Activated CD4-positive, alpha-beta memory T cell treated with anti-CD3 and anti-CD28 coated beads for 36 hours (primary cell): ENCODE results near the gene GCSH. TPM values are rescaled to one million over a fixed set of nuclear protein-coding genes. Genes with fewer than 3 reads are reported as not detected.
"Not testable (repeated sequence)": the region's sequence is repeated elsewhere in the genome, so short reads cannot be mapped to it uniquely, and the experiment has no call there.

Source experiments
- CTCF ChIA-PET: fragments of 350-600 bp; sonication (Branson Sonifier 250); formaldehyde crosslinking; loops from one replicate; lab custom pipeline; 2021; ENCODE audit warnings: antibody characterized with exemption, inconsistent platforms; lab: Charles Lee
- POLR2A ChIA-PET: fragments of 350-600 bp; sonication (Branson Sonifier 250); formaldehyde crosslinking; loops from one replicate; lab custom pipeline; 2021; ENCODE audit warnings: antibody characterized with exemption; lab: Charles Lee
- DNase-seq: peaks from one replicate; pipeline ENCODE4 v3.0.0-alpha.2; 2020
- H3K27ac Mint-ChIP-seq: one replicate; pipeline ENCODE4 v1.8.0; 2021; ENCODE audit warnings: mixed read lengths
- H3K27me3 Mint-ChIP-seq: one replicate; pipeline ENCODE4 v1.8.0; 2021; ENCODE audit warnings: mixed read lengths
- H3K36me3 Mint-ChIP-seq: one replicate; pipeline ENCODE4 v1.8.0; 2021; ENCODE audit warnings: mixed read lengths
- H3K4me1 Mint-ChIP-seq: one replicate; pipeline ENCODE4 v1.8.0; 2021; ENCODE audit warnings: low read depth, mixed read lengths
- H3K4me3 Mint-ChIP-seq: one replicate; pipeline ENCODE4 v1.8.0; 2021; ENCODE audit warnings: mild to moderate bottlenecking, mixed read lengths
- H3K9me3 Mint-ChIP-seq: one replicate; pipeline ENCODE4 v1.8.0; 2021; ENCODE audit warnings: mixed read lengths
- intact Hi-C: fragments of 100-400 bp; cut with micrococcal nuclease; formaldehyde crosslinking; loops from one replicate; pipeline ENCODE4 v1.15.1; 2023
- total RNA-seq, 2 experiments: library from RNA; stranded (reverse); gene quantifications; one replicate each; pipeline ENCODE4 v1.2.3, GENCODE V29; 2021

Gene GCSH
- total RNA-seq, 2 experiments from 2014 or later = 23.9 to 24.7 TPM

GRCh38 chr16:81123092-81123852, 27.1 kb upstream of the GCSH start:
- Mint-ChIP-seq H3K27me3 (peaks cover 5% of the 10 kb centered on the region), H3K4me3 (no peak overlapping the region), H3K27ac (no peak overlapping the region), H3K4me1 (no peaks in the 10 kb centered on the region), H3K9me3 (no peaks in the 10 kb centered on the region), H3K36me3 (no peaks in the 10 kb centered on the region)
- POLR2A ChIA-PET = no interaction called here
- DNase-seq = no peak
- intact Hi-C loops = no loop called here
- CTCF ChIA-PET = no interaction called here

GRCh38 chr16:81121474-81121990, 25.3 kb upstream of the GCSH start:
- intact Hi-C loops = no loop called here
- Mint-ChIP-seq H3K4me3 (no peak overlapping the region), H3K9me3 (no peaks in the 10 kb centered on the region), H3K4me1 (no peaks in the 10 kb centered on the region), H3K27ac (no peak overlapping the region), H3K36me3 (no peaks in the 10 kb centered on the region), H3K27me3 (peaks cover 5% of the 10 kb centered on the region)
- ChIA-PET POLR2A (interaction anchor here (0.6 kb wide), 1 partner anchor 24 kb away, joined by 3 read pairs; no protein-coding TSS in a partner anchor), CTCF (no interaction called here)
- DNase-seq = no peak

GRCh38 chr16:81117436-81117835, 21.2 kb upstream of the GCSH start:
- ChIA-PET CTCF (no interaction called here), POLR2A (no interaction called here)
- Mint-ChIP-seq H3K27me3 (peaks cover 5% of the 10 kb centered on the region), H3K27ac (no peak overlapping the region), H3K4me1 (no peaks in the 10 kb centered on the region), H3K9me3 (no peaks in the 10 kb centered on the region), H3K4me3 (no peak overlapping the region), H3K36me3 (no peaks in the 10 kb centered on the region)
- intact Hi-C loops = no loop called here
- no peak for DNase-seq

DNA sequence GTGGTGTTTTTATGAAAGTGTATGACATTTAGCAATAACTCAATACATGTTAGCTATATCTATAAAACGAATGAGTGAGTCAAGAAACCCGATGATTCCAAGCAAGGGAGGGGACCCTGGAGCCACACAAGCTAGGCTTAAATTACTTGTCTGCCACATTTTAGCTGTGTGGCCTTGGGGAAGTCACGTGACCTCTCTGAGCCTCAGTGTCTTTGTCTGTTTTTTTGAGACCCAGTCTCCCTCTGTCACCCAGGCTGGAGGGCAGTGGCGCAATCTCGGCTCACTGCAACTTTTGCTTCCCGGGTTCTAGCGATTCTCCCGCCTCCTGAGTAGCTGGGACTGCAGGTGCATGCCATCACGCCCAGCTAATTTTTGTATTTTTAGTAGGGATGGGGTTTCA, 20.1 kb upstream of the GCSH start:
- no peak for DNase-seq
- Mint-ChIP-seq H3K4me3 (no peak overlapping the region), H3K27me3 (peaks cover 5% of the 10 kb centered on the region), H3K4me1 (no peaks in the 10 kb centered on the region), H3K27ac (no peak overlapping the region), H3K36me3 (no peaks in the 10 kb centered on the region), H3K9me3 (no peaks in the 10 kb centered on the region)
- intact Hi-C loops = no loop called here
- ChIA-PET POLR2A (no interaction called here), CTCF (no interaction called here)

DNA sequence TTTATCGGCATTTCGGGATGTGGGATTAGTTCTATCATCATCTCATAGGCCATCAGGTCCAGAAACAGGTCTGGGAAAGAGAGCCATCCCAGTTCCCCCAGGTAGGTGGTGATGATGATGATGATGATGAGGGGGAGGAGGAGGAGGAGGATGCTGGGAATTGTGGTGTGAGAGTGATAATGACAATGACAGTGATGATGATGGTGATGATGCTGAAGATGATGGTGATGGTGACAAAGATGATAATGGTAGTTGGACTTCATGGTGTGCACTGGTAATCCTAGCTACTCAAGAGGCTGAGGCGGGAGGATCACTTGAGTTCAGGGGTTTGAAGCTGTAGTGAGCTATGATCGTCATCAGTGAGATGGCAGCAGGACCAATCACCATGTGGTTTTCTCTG, 16.3 kb upstream of the GCSH start:
- Mint-ChIP-seq H3K4me1 (no peaks in the 10 kb centered on the region), H3K4me3 (no peak overlapping the region), H3K9me3 (no peaks in the 10 kb centered on the region), H3K27me3 (peaks cover 1% of the 10 kb centered on the region), H3K27ac (no peak overlapping the region), H3K36me3 (no peaks in the 10 kb centered on the region)
- ChIA-PET CTCF (no interaction called here), POLR2A (no interaction called here)
- intact Hi-C loops = no loop called here
- no peak for DNase-seq

GRCh38 chr16:81109274-81109673, 13.1 kb upstream of the GCSH start:
- H3K4me1 Mint-ChIP-seq, H3K27me3 Mint-ChIP-seq, H3K9me3 Mint-ChIP-seq, H3K4me3 Mint-ChIP-seq, intact Hi-C loops, POLR2A ChIA-PET, CTCF ChIA-PET, H3K36me3 Mint-ChIP-seq, H3K27ac Mint-ChIP-seq, DNase-seq: not testable (repeated sequence)

GRCh38 chr16:81107511-81107910, 11.3 kb upstream of the GCSH start:
- intact Hi-C loops = no loop called here
- H3K4me3 Mint-ChIP-seq = no peak overlapping the region
- H3K27me3 Mint-ChIP-seq = peaks cover 6% of the 10 kb centered on the region
- ChIA-PET POLR2A (no interaction called here), CTCF (interaction anchor here (1.2 kb wide), 1 partner anchor 72 kb away, joined by 3 read pairs; the partner anchor contains the start of gene ATMIN)
- no peaks in the 10 kb centered on the region for H3K9me3 Mint-ChIP-seq
- no peaks in the 10 kb centered on the region for H3K4me1 Mint-ChIP-seq
- peak; percentile 14 for DNase-seq
- H3K36me3 Mint-ChIP-seq = no peaks in the 10 kb centered on the region
- H3K27ac Mint-ChIP-seq = no peak overlapping the region

GRCh38 chr16:81106826-81107503, 10.8 kb upstream of the GCSH start:
- H3K4me1 Mint-ChIP-seq = no peaks in the 10 kb centered on the region
- H3K9me3 Mint-ChIP-seq = no peaks in the 10 kb centered on the region
- POLR2A ChIA-PET = no interaction called here
- no peak overlapping the region for H3K4me3 Mint-ChIP-seq
- H3K27ac Mint-ChIP-seq = no peak overlapping the region
- CTCF ChIA-PET = interaction anchor here (1.2 kb wide), 1 partner anchor 71 kb away, joined by 3 read pairs; the partner anchor contains the start of gene ATMIN
- H3K36me3 Mint-ChIP-seq = no peaks in the 10 kb centered on the region
- DNase-seq = no peak
- intact Hi-C loops = no loop called here
- peaks cover 6% of the 10 kb centered on the region for H3K27me3 Mint-ChIP-seq

DNA sequence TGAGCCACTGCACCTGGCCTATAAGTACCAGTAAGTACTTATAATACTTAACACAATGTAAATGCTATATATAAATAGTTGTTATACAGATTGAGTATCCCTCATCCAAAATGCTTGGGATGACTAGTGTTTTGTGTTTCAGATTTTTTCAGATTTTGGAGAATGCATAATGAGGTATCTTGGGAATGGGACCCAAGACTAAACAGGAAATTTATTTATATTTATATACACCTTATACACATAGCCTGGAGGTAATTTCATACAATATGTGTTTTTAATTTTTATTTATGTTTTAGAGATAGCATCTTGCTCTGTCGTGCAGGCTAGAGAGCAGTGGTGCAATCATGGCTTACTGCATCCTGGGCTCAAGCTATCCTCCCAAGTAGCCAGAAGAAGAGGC, 9.8 kb upstream of the GCSH start:
- Mint-ChIP-seq H3K4me3 (no peak overlapping the region), H3K4me1 (no peaks in the 10 kb centered on the region), H3K27me3 (peaks cover 6% of the 10 kb centered on the region), H3K36me3 (no peaks in the 10 kb centered on the region), H3K27ac (no peak overlapping the region), H3K9me3 (no peaks in the 10 kb centered on the region)
- POLR2A ChIA-PET = no interaction called here
- CTCF ChIA-PET = no interaction called here
- no peak for DNase-seq
- intact Hi-C loops = no loop called here

DNA sequence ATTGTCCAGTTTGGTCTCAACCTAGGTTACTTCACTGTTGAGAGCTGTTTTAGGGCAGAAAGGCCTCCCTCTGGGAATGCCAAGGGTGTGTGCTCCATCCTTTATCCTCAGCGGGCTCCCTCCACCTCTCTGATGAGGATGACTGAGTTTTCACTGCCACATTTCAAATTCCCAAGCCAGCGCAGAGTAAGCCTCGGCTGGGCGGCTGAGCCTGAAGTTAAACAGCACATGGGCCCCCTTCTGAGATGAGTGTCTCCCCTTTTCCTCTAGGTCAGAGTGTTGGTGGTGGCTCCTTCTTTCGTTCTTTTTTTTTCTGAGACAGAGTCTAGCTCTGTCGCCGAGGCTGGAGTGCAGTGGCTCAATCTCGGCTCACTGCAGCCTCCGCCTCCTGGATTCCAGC, 5.5 kb upstream of the GCSH start:
- H3K27me3 Mint-ChIP-seq = peaks cover 4% of the 10 kb centered on the region
- no peaks in the 10 kb centered on the region for H3K36me3 Mint-ChIP-seq
- no peaks in the 10 kb centered on the region for H3K9me3 Mint-ChIP-seq
- intact Hi-C loops = no loop called here
- POLR2A ChIA-PET = no interaction called here
- peaks cover 1% of the 10 kb centered on the region for H3K4me1 Mint-ChIP-seq
- H3K27ac Mint-ChIP-seq = no peak overlapping the region
- CTCF ChIA-PET = no interaction called here
- no peak for DNase-seq
- H3K4me3 Mint-ChIP-seq = no peak overlapping the region

- no peaks in the 10 kb centered on the region for H3K9me3 Mint-ChIP-seq
- ChIA-PET POLR2A (no interaction called here), CTCF (no interaction called here)
- H3K4me1 Mint-ChIP-seq = peaks cover 6% of the 10 kb centered on the region
- H3K4me3 Mint-ChIP-seq = no peak overlapping the region
- H3K27me3 Mint-ChIP-seq = peaks cover 4% of the 10 kb centered on the region
- DNase-seq = no peak
- no peaks in the 10 kb centered on the region for H3K36me3 Mint-ChIP-seq
- intact Hi-C loops = no loop called here
- H3K27ac Mint-ChIP-seq = no peak overlapping the region
These were observed 3.8 kb upstream of the GCSH start for GRCh38 chr16:81099958-81100357.

DNA sequence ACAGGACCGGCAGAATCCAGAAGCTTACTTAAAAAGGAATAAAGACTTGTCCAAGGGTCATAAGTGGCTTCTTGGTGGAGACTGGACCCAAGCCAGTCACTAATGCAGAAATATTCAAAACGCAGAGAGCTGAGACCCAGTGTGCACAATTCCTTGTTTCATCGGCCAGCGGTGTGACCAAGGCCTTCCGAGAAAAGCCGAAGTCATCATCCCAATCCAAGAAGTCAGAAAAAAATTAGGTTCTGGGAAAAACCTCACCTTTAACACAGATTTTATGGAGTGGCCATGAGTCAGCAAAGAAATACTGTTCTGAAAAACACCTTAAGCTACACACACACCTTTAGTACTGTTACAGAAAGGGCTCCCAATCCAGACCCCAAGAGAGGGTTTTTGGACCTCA, 1.0 kb upstream of the GCSH start:
- Mint-ChIP-seq H3K27ac (no peak overlapping the region), H3K27me3 (no peaks in the 10 kb centered on the region), H3K4me1 (peaks cover 12% of the 10 kb centered on the region), H3K36me3 (peaks cover 2% of the 10 kb centered on the region), H3K4me3 (no peak overlapping the region), H3K9me3 (no peaks in the 10 kb centered on the region)
- ChIA-PET POLR2A (no interaction called here), CTCF (interaction anchor here (1.4 kb wide), 1 partner anchor 61 kb away, joined by 5 read pairs; the partner anchor contains the start of gene ATMIN)
- intact Hi-C loops = no loop called here
- no peak for DNase-seq
